GM12892 (cell line): ENCODE results near the gene CDH23.

Experiments used
- POLR2A ChIP-seq: IDR thresholded peaks from 2 replicates; pipeline ENCODE4 v1.6.1; 2011; ENCODE audit warnings: low read depth, low read length, control low read depth
- POLR2AphosphoS5 ChIP-seq: IDR thresholded peaks from 2 replicates; pipeline ENCODE4 v1.6.1; 2011; ENCODE audit warnings: low read depth, low read length, control low read depth
- TAF1 ChIP-seq: IDR thresholded peaks from 2 replicates; pipeline ENCODE4 v1.6.1; 2011; ENCODE audit warnings: low read depth, mild to moderate bottlenecking, control low read depth, low read length, borderline replicate concordance

- no peak for TF ChIP-seq POLR2A
- no peak for TF ChIP-seq POLR2AphosphoS5
- no peak for TF ChIP-seq TAF1
Measured at GRCh38 chr10:71629131-71629530, 232.4 kb downstream of the CDH23 start.
